GM12874 (cell line): ENCODE data around the gene TPRG1.

ENCODE experiments used
- TF ChIP-seq, protein P1 (sequence below): IDR thresholded peaks from 2 replicates; pipeline ENCODE4 v1.5.1; 2011; ENCODE audit warnings: low read depth, mild to moderate bottlenecking, control low read depth, low read length, moderate library complexity; ENCODE audit not compliant: insufficient read depth

The TPRG1 gene

DNA sequence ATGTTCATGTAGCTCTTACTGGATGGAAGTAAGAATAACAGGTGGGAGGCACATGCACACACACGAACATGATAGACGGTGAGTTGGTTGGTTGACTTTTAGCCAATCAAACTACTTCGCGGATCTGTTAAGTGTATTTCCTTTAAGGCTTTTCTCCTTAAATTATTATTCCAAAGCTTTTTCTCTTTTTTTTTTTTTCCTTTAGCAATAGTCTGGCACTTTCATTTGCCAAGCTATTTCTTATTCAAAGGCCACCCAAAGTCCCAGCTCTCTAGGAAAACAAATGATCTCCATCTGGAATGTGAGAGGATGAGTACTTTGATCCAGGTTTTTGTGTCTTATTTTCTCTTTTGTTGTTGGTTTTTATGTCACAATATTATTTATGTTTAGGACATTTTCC lies 141.1 kb downstream of the TPRG1 start:
- TF ChIP-seq, protein P1, sequence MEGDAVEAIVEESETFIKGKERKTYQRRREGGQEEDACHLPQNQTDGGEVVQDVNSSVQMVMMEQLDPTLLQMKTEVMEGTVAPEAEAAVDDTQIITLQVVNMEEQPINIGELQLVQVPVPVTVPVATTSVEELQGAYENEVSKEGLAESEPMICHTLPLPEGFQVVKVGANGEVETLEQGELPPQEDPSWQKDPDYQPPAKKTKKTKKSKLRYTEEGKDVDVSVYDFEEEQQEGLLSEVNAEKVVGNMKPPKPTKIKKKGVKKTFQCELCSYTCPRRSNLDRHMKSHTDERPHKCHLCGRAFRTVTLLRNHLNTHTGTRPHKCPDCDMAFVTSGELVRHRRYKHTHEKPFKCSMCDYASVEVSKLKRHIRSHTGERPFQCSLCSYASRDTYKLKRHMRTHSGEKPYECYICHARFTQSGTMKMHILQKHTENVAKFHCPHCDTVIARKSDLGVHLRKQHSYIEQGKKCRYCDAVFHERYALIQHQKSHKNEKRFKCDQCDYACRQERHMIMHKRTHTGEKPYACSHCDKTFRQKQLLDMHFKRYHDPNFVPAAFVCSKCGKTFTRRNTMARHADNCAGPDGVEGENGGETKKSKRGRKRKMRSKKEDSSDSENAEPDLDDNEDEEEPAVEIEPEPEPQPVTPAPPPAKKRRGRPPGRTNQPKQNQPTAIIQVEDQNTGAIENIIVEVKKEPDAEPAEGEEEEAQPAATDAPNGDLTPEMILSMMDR = no peak

DNA sequence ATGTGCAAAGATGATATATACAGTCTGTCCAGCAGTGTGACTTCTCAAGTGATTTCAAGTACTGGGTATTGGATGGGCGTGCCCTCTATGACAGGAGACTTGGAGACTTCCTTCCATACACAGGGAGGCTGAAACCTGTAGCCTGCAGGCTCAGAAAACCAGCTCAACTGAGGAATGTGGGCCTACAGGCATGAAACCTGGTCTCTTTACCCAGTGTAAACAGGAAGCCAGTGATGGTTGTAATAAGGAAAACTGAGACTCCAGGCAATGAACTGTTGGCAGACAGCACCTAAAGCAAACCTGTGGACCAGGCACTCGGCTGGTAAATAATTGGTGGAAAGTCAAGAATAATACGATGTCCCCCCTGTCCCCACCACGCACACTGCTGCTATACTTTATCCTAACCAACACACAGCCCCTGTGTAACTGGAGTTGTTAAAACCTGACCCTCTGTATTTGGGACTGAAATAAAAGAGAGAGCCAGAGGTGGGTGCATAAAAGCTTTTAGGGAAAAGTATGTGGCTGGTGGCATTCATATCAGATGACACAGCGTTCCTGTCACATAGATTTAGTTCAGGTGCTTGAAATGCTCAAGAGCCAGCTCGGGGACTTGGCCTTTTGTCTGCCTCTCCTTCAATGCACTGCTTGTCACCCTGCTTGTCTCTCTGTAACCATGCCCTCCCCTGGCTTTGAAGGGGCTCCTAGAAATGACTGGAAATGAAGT lies 144.7 kb downstream of the TPRG1 start:
- TF ChIP-seq, protein P1 = no peak

DNA sequence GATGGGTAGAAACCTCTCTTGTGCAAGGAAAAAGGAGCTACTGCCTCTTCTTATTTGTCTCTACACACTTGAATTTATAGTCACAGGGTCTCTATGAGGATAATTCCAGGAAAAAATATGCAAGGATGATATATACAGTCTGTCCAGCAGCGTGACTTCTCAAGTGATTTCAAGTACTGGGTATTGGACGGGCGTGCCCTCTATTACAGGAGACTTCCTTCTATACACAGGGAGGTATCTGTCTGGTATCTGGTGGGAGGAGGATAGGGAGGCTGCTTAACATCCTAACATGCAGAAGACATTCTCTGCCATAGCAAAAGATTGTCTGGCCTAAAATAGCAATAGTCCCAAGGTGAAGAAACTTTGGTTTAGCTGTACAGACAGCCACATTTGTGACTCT lies 146.1 kb downstream of the TPRG1 start:
- TF ChIP-seq, protein P1 = no peak

DNA sequence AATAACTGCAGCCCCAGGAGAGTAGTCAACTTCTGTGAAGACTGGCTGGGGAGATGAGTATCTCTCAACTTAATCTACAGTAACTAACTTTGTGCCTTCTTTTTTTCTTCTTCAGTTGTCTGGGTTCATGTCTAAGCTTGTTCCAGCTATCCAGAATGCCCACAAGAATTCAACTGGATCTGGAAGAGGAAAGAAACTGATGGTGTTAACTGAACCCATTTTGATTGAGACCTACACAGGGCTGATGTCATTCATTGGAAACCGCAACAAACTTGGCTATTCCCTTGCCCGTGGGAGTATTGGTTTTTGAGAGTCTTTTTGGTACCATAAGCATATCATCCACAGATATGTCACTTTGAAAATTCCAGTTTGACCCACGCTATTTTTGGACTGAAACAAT lies 148.7 kb downstream of the TPRG1 start:
- TF ChIP-seq, protein P1 = no peak

DNA sequence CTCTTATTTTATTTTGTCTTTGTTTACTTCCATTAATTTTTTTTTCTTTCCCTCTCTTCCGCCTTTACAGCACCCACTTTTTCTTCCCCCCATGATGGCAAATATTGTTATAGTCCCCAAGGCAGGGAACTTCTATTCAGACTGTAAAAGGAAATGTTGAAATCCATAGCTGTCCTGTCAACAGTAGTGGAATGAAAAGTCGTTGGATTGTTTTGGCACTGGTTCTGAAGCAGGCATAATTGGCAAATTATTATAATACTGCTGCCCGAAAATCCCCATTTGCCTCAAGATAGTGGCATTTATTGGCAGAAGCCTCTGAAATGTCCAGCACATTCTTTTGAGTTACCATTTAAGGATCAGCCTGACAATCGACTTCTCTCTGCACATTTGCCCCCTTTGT lies 150.6 kb downstream of the TPRG1 start:
- TF ChIP-seq, protein P1 = no peak

DNA sequence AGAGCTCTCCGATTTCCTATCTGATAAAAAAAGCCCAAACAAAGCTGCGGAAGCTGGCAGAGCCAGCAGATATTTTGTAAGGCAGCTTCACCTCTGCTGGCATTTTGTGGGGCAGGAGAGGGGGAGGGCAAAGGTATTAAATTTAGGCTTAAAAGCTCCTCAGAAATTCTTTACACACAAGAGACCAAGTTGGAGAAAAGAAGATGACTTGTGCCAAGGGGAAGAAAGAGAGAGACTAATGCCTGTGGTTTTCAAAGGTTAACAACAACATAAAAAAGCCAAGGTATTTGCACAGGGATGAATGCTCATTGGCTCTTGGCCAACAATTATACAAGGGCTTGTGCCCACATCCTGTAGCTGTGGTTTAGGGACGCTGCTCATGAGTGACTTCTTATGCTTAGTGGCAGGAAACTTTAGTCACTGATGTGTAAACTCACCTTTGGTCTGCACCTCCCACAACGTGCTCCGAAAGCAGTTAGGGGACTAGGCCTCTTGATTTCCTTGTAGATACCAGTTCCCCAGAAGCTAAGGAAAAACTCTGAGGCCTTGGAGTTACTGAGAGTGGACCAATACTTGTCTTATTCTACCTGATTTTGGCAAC lies 152.9 kb downstream of the TPRG1 start:
- TF ChIP-seq, protein P1 = no peak

DNA sequence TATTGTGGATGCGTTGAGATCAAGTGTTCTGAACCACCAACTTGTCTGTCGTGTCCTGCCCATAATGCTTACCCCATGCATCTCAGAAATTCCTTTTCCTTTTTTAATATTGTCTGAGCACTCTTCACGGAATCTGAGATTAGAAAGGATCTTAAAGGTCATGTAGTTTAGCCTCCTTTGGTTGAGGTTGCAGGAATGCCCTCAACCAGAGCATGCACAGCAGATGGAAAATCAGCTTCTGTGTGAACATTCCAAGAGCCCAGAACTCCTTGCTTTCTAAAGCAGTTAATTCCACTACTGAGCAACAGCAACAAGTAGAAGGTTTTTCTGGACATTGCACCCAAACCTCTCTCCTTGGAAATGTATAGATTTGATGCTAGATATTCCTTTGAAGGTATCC lies 153.7 kb downstream of the TPRG1 start:
- TF ChIP-seq, protein P1 = no peak
